GM13976 (cell line): Measurements from ENCODE around the gene IMMP2L.

Source experiments
- DNase-seq: peaks from one replicate; pipeline ENCODE4 v3.0.0; 2012; ENCODE audit warnings: low spot score
- in situ Hi-C: fragments of 300-500 bp; cut with MboI; formaldehyde crosslinking; loops from one replicate; pipeline ENCODE4 v1.12.0; 2022; ENCODE audit warnings: low sequenced_read_pairs, mixed read lengths, inconsistent platforms; ENCODE audit not compliant: unreplicated experiment
- TF ChIP-seq, protein P1 (sequence below): IDR thresholded peaks from 2 replicates; pipeline ENCODE4 v1.5.1; 2012; ENCODE audit warnings: borderline replicate concordance, mild to moderate bottlenecking; ENCODE audit not compliant: insufficient read depth; ENCODE audit errors: extremely low read depth, missing control alignments, control extremely low read depth

Gene IMMP2L

DNA sequence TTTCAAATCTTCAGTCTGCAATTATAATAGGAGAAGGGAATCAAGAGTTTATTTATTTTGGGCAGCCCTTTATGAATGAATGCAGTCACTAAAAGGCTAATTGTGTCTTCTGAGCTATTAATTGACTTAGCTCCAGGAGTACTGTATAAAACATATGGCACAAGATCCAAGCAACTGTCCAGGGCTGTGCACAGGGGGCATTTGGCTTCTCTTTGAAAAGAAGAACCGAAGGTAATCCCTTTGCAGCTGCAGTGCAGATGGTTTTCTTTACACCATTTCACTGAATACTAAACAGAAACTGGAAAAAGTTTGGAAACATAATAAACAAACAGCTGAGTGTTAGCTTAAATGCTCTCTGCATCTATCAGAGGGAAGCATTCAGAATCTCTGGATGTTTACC is 753.9 kb downstream of the IMMP2L start:
- TF ChIP-seq, protein P1, sequence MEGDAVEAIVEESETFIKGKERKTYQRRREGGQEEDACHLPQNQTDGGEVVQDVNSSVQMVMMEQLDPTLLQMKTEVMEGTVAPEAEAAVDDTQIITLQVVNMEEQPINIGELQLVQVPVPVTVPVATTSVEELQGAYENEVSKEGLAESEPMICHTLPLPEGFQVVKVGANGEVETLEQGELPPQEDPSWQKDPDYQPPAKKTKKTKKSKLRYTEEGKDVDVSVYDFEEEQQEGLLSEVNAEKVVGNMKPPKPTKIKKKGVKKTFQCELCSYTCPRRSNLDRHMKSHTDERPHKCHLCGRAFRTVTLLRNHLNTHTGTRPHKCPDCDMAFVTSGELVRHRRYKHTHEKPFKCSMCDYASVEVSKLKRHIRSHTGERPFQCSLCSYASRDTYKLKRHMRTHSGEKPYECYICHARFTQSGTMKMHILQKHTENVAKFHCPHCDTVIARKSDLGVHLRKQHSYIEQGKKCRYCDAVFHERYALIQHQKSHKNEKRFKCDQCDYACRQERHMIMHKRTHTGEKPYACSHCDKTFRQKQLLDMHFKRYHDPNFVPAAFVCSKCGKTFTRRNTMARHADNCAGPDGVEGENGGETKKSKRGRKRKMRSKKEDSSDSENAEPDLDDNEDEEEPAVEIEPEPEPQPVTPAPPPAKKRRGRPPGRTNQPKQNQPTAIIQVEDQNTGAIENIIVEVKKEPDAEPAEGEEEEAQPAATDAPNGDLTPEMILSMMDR = no peak
- in situ Hi-C loops = no loop called here
- DNase-seq = no peak

- in situ Hi-C loops = no loop called here
- DNase-seq = no peak
These were observed 757.8 kb downstream of the IMMP2L start for GRCh38 chr7:110804501-110804900.

GRCh38 chr7:110803602-110804143 is 758.6 kb downstream of the IMMP2L start:
- DNase-seq = no peak
- TF ChIP-seq, protein P1 = no peak
- in situ Hi-C loops = no loop called here

More at GRCh38 chr7:110804501-110804900, 757.8 kb downstream of the IMMP2L start:
- TF ChIP-seq, protein P1 = no peak

GRCh38 chr7:110801502-110801901 is 760.8 kb downstream of the IMMP2L start:
- in situ Hi-C loops = no loop called here
- TF ChIP-seq, protein P1 = no peak
- no peak for DNase-seq

- in situ Hi-C loops = no loop called here
- TF ChIP-seq, protein P1 = no peak
- DNase-seq = no peak
These were observed 761.3 kb downstream of the IMMP2L start for GRCh38 chr7:110800984-110801383.

GRCh38 chr7:110797656-110798055 is 764.6 kb downstream of the IMMP2L start:
- in situ Hi-C loops = no loop called here
- no peak for DNase-seq
- TF ChIP-seq, protein P1 = no peak
